ENCODE data around the gene NPHS2.

NPHS2 gene

GRCh38 chr1:179575497-179576314 is at the start of gene NPHS2:
Gene NPHS2, minus strand, starts transcription at chr1:179575948. Its CDS starts 84 bp downstream, at chr1:179575864.
- no peak for DNase-seq (ENCODE audit: low spot score)
- TF ChIP-seq CTCF (IDR thresholded peaks at IDR 0.05; ENCODE audit: borderline replicate concordance, control extremely low read depth, extremely low read depth, insufficient read depth, missing control alignments): no peak
- in situ Hi-C loops (cut with MboI; ENCODE audit: low sequenced_read_pairs, unreplicated experiment): no loop called here

- no peak for TF ChIP-seq CTCF (IDR thresholded peaks at IDR 0.05; ENCODE audit: borderline replicate concordance, control extremely low read depth, extremely low read depth, insufficient read depth, missing control alignments)
- in situ Hi-C loops (cut with MboI; ENCODE audit: low sequenced_read_pairs, unreplicated experiment): no loop called here
- no peak for DNase-seq (ENCODE audit: low spot score)
These were observed 36.6 kb upstream of the NPHS2 start for GRCh38 chr1:179612361-179612760.

GRCh38 chr1:179601093-179601492 is 25.3 kb upstream of the NPHS2 start:
- in situ Hi-C loops (cut with MboI; ENCODE audit: low sequenced_read_pairs, unreplicated experiment): no loop called here

GRCh38 chr1:179599623-179600249 is 24.0 kb upstream of the NPHS2 start:
- in situ Hi-C loops (cut with MboI; ENCODE audit: low sequenced_read_pairs, unreplicated experiment): no loop called here
- no peak for DNase-seq (ENCODE audit: low spot score)
- peak; percentile 28 for TF ChIP-seq CTCF (IDR thresholded peaks at IDR 0.05; ENCODE audit: borderline replicate concordance, control extremely low read depth, extremely low read depth, insufficient read depth, missing control alignments)

More at GRCh38 chr1:179601093-179601492, 25.3 kb upstream of the NPHS2 start:
- no peak for TF ChIP-seq CTCF (IDR thresholded peaks at IDR 0.05; ENCODE audit: borderline replicate concordance, control extremely low read depth, extremely low read depth, insufficient read depth, missing control alignments)
- no peak for DNase-seq (ENCODE audit: low spot score)

- DNase-seq (ENCODE audit: low spot score): no peak
- in situ Hi-C loops (cut with MboI; ENCODE audit: low sequenced_read_pairs, unreplicated experiment): no loop called here
- TF ChIP-seq CTCF (IDR thresholded peaks at IDR 0.05; ENCODE audit: borderline replicate concordance, control extremely low read depth, extremely low read depth, insufficient read depth, missing control alignments): no peak
These were observed 22.9 kb upstream of the NPHS2 start for GRCh38 chr1:179598631-179599030.

- TF ChIP-seq CTCF (IDR thresholded peaks at IDR 0.05; ENCODE audit: borderline replicate concordance, control extremely low read depth, extremely low read depth, insufficient read depth, missing control alignments): no peak
- DNase-seq (ENCODE audit: low spot score): peak; percentile 36
- in situ Hi-C loops (cut with MboI; ENCODE audit: low sequenced_read_pairs, unreplicated experiment): no loop called here
These were observed 16.1 kb upstream of the NPHS2 start, which contains the start of gene TDRD5 for GRCh38 chr1:179591592-179592580. Gene TDRD5, plus strand, starts transcription at chr1:179591832. Its CDS starts 784 bp downstream, at chr1:179592616.

Measured in GM13976 (cell line).